ENCODE measurements around the gene SCN4A.
"Not testable (repeated sequence)": the region's sequence is repeated elsewhere in the genome, so short reads cannot be mapped to it uniquely, and the experiment has no call there.

SCN4A gene

GRCh38 chr17:63916566-63917185, 56.0 kb downstream of the SCN4A start:
- no peak for DNase-seq (ENCODE audit: low spot score)

DNA sequence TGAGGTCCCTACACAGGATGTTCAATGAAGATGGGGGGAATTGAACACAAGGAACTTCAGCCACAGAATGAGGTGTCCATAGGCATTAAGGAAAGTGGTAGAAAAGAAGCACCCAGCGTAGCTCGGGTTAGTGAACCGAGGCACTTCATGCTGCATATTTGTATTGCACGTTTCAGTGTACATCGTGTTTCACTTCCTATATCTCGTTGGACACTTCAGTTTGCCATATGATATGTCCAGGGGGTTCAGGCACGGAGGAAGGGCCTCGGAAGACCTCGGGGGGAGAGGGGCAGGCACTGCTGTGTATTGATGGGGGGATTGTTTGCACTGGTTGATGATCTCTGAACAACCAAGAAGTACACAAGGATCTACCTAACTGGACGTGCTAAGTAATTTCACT, 57.0 kb downstream of the SCN4A start:
- DNase-seq (ENCODE audit: low spot score) = not testable (repeated sequence)

DNA sequence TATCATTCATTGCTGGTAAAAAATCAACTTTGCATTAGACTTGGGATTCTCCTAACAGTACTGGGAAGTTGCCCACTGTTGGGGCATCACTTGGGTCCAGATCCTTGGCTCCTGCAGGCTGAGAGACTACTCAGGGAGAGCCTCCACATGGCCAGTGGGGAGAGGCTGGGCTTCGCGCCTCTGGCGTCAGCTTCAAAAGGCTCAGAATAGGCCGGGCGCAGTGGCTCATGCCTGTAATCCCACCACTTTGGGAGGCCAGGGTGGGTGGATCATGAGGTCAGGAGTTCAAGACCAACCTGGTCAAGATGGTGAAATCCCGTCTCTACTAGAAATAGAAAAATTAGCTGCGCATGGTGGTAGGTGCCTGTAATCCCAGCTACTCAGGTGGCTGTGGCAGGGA, 58.2 kb downstream of the SCN4A start:
- DNase-seq (ENCODE audit: low spot score) = no peak

GRCh38 chr17:63911657-63912100, 61.0 kb downstream of the SCN4A start:
- no peak for DNase-seq (ENCODE audit: low spot score)

GRCh38 chr17:63911041-63911635, 61.6 kb downstream of the SCN4A start, which contains the start of gene CSHL1:
Gene CSHL1 (minus strand): TSS chr17:63911258. CDS start chr17:63911196, 62 bp downstream.
- DNase-seq (ENCODE audit: low spot score) = no peak

GRCh38 chr17:63910096-63910495, 62.6 kb downstream of the SCN4A start:
- no peak for DNase-seq (ENCODE audit: low spot score)

GRCh38 chr17:63909586-63909985, 63.1 kb downstream of the SCN4A start:
- not testable (repeated sequence) for DNase-seq (ENCODE audit: low spot score)

DNA sequence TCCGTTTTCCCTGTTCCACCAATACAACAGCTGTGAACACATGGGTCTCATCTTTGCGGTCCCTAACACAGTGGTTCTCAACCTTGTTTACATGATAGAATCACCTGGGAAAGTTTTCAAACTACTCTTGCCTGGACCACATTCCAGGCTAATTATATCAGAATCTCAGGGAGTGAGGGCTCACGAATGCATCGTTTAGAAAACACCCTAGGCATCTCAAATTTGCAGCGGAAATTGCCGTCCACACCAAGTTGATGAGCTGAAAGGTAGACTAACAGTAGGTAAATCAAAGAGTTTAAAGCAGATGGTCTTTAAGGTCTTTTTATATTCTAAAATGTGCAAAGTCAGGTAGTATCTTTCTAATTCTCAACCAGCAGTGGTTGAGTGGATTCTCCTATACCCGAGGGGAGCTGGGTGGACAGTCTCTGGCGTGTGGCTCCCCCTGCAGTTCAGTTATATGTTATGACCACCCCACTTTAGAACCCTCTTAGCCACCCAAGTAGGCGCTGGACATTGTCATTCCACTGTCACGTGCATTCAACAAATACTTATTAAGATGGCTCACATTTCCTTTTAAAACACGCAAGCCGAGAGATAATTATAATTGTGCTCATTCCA, 65.4 kb downstream of the SCN4A start:
- DNase-seq (ENCODE audit: low spot score) = not testable (repeated sequence)

GRCh38 chr17:63904796-63905195, 67.9 kb downstream of the SCN4A start:
- DNase-seq (ENCODE audit: low spot score) = not testable (repeated sequence)

DNA sequence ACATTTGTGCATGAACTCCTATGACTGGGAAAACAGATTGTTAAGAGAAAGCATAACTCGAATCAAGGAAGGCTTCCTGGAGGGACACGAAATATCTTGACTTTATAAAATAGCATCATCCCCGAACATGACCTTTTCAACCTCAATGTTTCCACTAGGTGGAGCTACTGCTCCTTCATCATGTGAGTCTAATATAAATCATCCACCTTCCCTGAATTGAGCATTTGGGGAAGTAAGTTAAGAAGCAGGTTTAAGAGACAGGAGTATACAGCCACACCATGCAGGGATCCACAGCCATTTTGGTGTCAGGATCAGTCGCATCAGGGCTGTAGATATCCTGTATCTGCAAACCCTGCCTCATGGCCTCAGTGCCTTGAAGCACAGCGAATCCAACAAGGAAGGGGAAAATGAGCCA, 68.9 kb downstream of the SCN4A start:
- not testable (repeated sequence) for DNase-seq (ENCODE audit: low spot score)

GRCh38 chr17:63901971-63902370, 70.7 kb downstream of the SCN4A start:
- DNase-seq (ENCODE audit: low spot score) = not testable (repeated sequence)

DNA sequence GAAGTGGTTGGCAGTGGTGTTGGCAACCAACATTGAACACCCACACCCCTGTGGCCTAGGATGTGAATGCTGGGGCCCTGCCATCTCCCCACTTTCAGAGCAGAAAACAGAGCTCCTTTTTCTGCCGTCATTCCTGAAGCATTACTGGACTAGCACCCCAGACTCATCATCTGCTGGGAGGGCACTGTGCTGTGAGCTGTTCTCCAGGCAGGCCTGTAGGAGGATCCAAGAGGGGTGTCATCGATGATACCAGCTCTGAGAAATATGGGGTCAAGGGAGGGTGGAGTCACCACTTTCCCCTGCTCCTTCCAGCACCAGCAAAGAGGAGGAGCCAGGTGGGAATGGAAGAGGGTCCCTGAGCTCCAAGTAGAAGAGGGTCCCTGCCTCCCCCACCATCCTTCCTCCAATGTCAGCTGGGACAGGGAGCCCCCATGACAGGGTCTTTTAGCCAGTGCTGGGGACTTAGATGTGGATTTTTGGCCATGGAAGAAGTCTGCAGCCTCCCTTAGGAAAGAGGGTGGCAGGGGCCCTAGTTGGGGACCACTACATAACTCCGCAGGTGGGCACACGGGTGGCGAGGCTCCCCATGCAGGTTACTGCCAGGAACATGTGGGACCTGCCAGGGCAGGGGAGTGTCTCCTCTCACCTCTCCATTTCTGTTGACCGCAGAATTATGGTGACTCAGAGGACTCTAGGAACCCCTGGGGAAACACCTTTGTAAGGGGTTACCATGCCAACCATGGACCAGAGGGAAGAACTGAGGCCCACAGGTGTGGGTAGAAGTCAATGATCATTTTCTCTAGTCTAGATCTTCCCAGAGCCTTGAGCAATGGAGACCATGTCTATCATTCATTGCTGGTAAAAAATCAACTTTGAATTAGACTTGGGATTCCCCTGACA, 73.6 kb downstream of the SCN4A start:
- DNase-seq (ENCODE audit: low spot score) = not testable (repeated sequence)

GRCh38 chr17:63896524-63897354, 76.0 kb downstream of the SCN4A start, which contains the start of gene CSH1:
Gene CSH1 (minus strand): TSS chr17:63896574. CDS start chr17:63896511, 63 bp downstream.
- DNase-seq (ENCODE audit: low spot score) = not testable (repeated sequence)

- DNase-seq (ENCODE audit: low spot score) = not testable (repeated sequence)
These were observed 77.9 kb downstream of the SCN4A start for GRCh38 chr17:63894821-63895220.

DNA sequence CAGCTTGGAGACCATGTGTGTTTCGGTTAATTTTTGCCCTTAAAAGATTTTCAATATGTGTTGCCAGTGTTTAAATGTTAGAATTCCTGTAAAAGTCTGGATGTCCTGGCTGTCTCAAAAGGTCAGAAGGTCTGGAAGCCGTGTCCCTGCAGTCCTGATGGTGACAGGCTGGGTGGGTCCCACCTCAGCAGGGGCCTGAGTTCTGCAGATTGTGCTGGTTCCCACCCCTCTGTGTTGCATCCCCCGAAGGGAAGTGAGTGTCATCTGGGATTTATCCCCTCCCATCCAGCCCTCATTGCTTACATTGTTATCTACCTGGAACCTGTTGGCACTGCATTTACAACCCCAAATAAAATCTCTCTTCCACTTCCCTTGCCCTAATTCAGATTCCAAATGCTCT, 78.7 kb downstream of the SCN4A start:
- not testable (repeated sequence) for DNase-seq (ENCODE audit: low spot score)

- DNase-seq (ENCODE audit: low spot score) = not testable (repeated sequence)
These were observed 80.2 kb downstream of the SCN4A start for GRCh38 chr17:63892316-63893037.

DNA sequence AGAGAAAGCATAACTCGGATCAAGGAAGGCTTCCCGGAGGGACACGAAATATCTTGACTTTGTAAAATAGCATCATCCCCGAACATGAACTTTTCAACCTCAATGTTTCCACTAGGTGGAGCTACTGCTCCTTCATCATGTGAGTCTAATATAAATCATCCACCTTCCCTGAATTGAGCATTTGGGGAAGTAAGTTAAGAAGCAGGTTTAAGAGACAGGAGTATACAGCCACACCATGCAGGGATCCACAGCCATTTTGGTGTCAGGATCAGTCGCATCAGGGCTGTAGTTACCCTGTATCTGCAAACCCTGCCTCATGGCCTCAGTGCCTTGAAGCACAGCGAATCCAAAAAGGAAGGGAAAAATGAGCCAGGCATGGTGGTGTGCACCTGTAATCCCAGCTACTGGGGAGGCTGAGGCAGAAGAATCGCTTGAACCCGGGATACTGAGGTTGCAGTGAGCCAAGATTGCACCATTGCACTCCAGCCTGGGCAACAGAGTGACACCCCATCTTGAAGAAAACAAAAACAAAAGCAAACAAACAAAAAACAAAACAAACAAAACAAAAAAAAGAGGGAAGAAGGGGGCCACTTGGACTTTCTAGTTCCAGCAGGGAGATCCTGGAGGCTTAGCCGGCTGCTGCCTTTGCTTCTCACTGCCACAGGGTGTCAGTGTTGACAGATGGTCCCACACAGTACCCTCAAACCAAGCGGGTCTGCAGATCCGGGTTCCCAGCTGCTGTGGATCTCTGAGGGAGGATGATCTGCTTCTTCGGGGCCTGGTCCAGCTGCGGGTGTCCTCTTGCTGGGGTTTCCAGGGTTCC, 83.5 kb downstream of the SCN4A start:
- DNase-seq (ENCODE audit: low spot score) = not testable (repeated sequence)

All from left forelimb (tissue), 1 donor.